GM23338 (cell line): Measurements from ENCODE around the gene OR51I2. TPM values are rescaled to one million over a fixed set of nuclear protein-coding genes. Genes with fewer than 3 reads are reported as not detected.
A peak's percentile ranks its signal among the peaks of the same experiment; 100 is the strongest.

ENCODE experiments used
- ATAC-seq: fragments of 200-7000 bp; cut with Tn5 transposase; 3 replicates; pipeline ENCODE4 v1.9.1; 2020
- DNase-seq: peaks from one replicate; pipeline ENCODE4 v3.0.0-alpha.2; 2015; ENCODE audit warnings: low spot score
- H2AFZ ChIP-seq: fragments of 200-600 bp; sonication (generic); 2 replicates; pipeline ENCODE4 v1.8.0; 2016; ENCODE audit warnings: antibody characterized with exemption, mild to moderate bottlenecking, moderate library complexity
- H3F3A ChIP-seq: fragments of 200-600 bp; sonication (generic); replicated peaks from 2 replicates; pipeline ENCODE4 v1.8.0; 2017; ENCODE audit warnings: antibody characterized with exemption, mixed run types, low read depth
- H3K27ac ChIP-seq: fragments of 200-600 bp; sonication (generic); 2 replicates; pipeline ENCODE4 v1.6.1; 2016; ENCODE audit warnings: low read depth
- H3K27me3 ChIP-seq: fragments of 200-600 bp; sonication (generic); 2 replicates; pipeline ENCODE4 v1.8.0; 2016; ENCODE audit warnings: mild to moderate bottlenecking, mixed run types, moderate library complexity; ENCODE audit not compliant: insufficient read depth
- H3K36me3 ChIP-seq: fragments of 200-600 bp; sonication (generic); 2 replicates; pipeline ENCODE4 v1.8.0; 2016; ENCODE audit warnings: mild to moderate bottlenecking; ENCODE audit not compliant: insufficient read depth
- H3K4me1 ChIP-seq: fragments of 200-600 bp; sonication (generic); 2 replicates; pipeline ENCODE4 v1.8.0; 2016; ENCODE audit warnings: mild to moderate bottlenecking, moderate library complexity; ENCODE audit not compliant: insufficient read depth
- H3K4me2 ChIP-seq: fragments of 200-600 bp; sonication (generic); 2 replicates; pipeline ENCODE4 v1.7.1; 2017; ENCODE audit warnings: mixed run types
- H3K4me3 ChIP-seq: fragments of 200-600 bp; sonication (generic); 2 replicates; pipeline ENCODE4 v1.6.1; 2016; ENCODE audit warnings: mixed run types
- H3K79me2 ChIP-seq: fragments of 200-600 bp; sonication (generic); replicated peaks from 2 replicates; pipeline ENCODE4 v1.8.0; 2017; ENCODE audit warnings: mild to moderate bottlenecking; ENCODE audit not compliant: insufficient read depth
- H3K9me2 ChIP-seq: fragments of 200-600 bp; sonication (generic); 2 replicates; pipeline ENCODE4 v1.8.0; 2017; ENCODE audit not compliant: insufficient read depth
- H4K20me1 ChIP-seq: fragments of 200-600 bp; sonication (generic); replicated peaks from 2 replicates; pipeline ENCODE4 v1.8.0; 2017; ENCODE audit warnings: mild to moderate bottlenecking; ENCODE audit not compliant: insufficient read depth
- H3K27ac Mint-ChIP-seq: 2 replicates; pipeline ENCODE4 v1.8.0; 2020; ENCODE audit warnings: inconsistent platforms, mild to moderate bottlenecking, moderate library complexity, mixed read lengths
- H3K27me3 Mint-ChIP-seq: 3 replicates; pipeline ENCODE4 v1.8.0; 2022; ENCODE audit warnings: low read depth, mild to moderate bottlenecking, moderate library complexity, mixed read lengths, inconsistent platforms; ENCODE audit not compliant: insufficient read depth, poor library complexity
- H3K36me3 Mint-ChIP-seq: 3 replicates; pipeline ENCODE4 v1.8.0; 2021; ENCODE audit warnings: low read depth, mild to moderate bottlenecking, inconsistent platforms, moderate library complexity, mixed read lengths
- H3K4me1 Mint-ChIP-seq: 3 replicates; pipeline ENCODE4 v1.8.0; 2020; ENCODE audit warnings: mild to moderate bottlenecking, inconsistent platforms, mixed read lengths
- H3K4me3 Mint-ChIP-seq: 3 replicates; pipeline ENCODE4 v1.8.0; 2021; ENCODE audit warnings: moderate library complexity, mild to moderate bottlenecking, inconsistent platforms, mixed read lengths
- H3K9me3 Mint-ChIP-seq: 3 replicates; pipeline ENCODE4 v1.8.0; 2020; ENCODE audit warnings: moderate library complexity, mild to moderate bottlenecking, inconsistent platforms, mixed read lengths
- CREB1 ChIP-seq: fragments of 250-450 bp; sonication (Bioruptor Pico); IDR thresholded peaks from 2 replicates; pipeline ENCODE4 v1.5.0; 2020; ENCODE audit warnings: low read depth, mild to moderate bottlenecking, moderate library complexity
- CTCF ChIP-seq, 2 experiments: fragments of 200-600 bp in 1 of 2; sonication (generic) in 1 of 2; conservative IDR thresholded peaks; 2 replicates each; pipeline versions ENCODE4 v1.5.1 to v1.6.1; 2016 to 2017; ENCODE audit warnings: antibody characterized with exemption in 2 of 2, low read depth in 2 of 2, mild to moderate bottlenecking in 2 of 2, moderate library complexity in 1 of 2
- EZH2 ChIP-seq: fragments of 200-600 bp; sonication (generic); IDR thresholded peaks from one replicate; pipeline ENCODE4 v1.8.0; 2017; ENCODE audit warnings: antibody characterized with exemption, mild to moderate bottlenecking, low read depth; ENCODE audit not compliant: unreplicated experiment
- EZH2phosphoT487 ChIP-seq: fragments of 200-600 bp; sonication (generic); IDR thresholded peaks from one replicate; pipeline ENCODE4 v1.8.1; 2018; ENCODE audit warnings: antibody characterized with exemption; ENCODE audit not compliant: unreplicated experiment
- JUNB ChIP-seq: IDR thresholded peaks from one replicate; pipeline ENCODE4 v1.6.1; 2016; ENCODE audit warnings: antibody characterized with exemption; ENCODE audit not compliant: unreplicated experiment
- NANOG ChIP-seq: IDR thresholded peaks from 2 replicates; pipeline ENCODE4 v1.6.1; 2016; ENCODE audit warnings: antibody characterized with exemption, borderline replicate concordance
- POLR2AphosphoS5 ChIP-seq: IDR thresholded peaks from 2 replicates; pipeline ENCODE4 v1.6.1; 2016; ENCODE audit warnings: antibody characterized with exemption, low read depth
- STAT1 ChIP-seq: IDR thresholded peaks from one replicate; pipeline ENCODE4 v1.6.1; 2016; ENCODE audit warnings: antibody characterized with exemption; ENCODE audit not compliant: unreplicated experiment
- ZNF114 ChIP-seq: fragments of 250-450 bp; sonication (Bioruptor Pico); IDR thresholded peaks from 2 replicates; pipeline ENCODE4 v1.5.0; 2020; ENCODE audit warnings: mild to moderate bottlenecking, moderate library complexity
- ZNF331 ChIP-seq: fragments of 250-450 bp; sonication (Bioruptor Pico); IDR thresholded peaks from 2 replicates; pipeline ENCODE4 v1.5.0; 2020; ENCODE audit warnings: low read depth, mild to moderate bottlenecking, moderate library complexity
- ZNF462 ChIP-seq: fragments of 250-450 bp; sonication (Bioruptor Pico); IDR thresholded peaks from 2 replicates; pipeline ENCODE4 v1.5.0; 2020; ENCODE audit warnings: mild to moderate bottlenecking, moderate library complexity
- polyA plus RNA-seq: library from polyadenylated mRNA; unstranded; fragments of >200 nt; fragmentation: Nextera tagmentation; extraction: Ambion mirVana; gene quantifications from 2 replicates; pipeline ENCODE4 v1.2.1, GENCODE V29; 2016
- total RNA-seq: library from RNA; depleted of rRNA; stranded (reverse); fragments of >200 nt; shearing (Covaris generic); gene quantifications from 2 replicates; pipeline ENCODE4 v1.2.3, GENCODE V29; 2014
- TF ChIP-seq, protein P1 (sequence below): IDR thresholded peaks from one replicate; pipeline ENCODE4 v1.6.1; 2018; ENCODE audit warnings: antibody characterized with exemption; ENCODE audit not compliant: unreplicated experiment
- TF ChIP-seq, protein P2 (sequence below): IDR thresholded peaks from 2 replicates; pipeline ENCODE4 v1.6.1; 2016; ENCODE audit warnings: antibody characterized with exemption

OR51I2 gene
- total and polyA plus RNA-seq, 2 experiments from 2014 or later, result not detected

- Histone ChIP-seq H3K4me1 (no peaks in the 10 kb centered on the region), H3K4me3 (no peak overlapping the region), H3F3A (no peaks in the 10 kb centered on the region), H3K27ac (no peak overlapping the region), H3K79me2 (no peaks in the 10 kb centered on the region), H3K9me2 (peaks cover 3% of the 10 kb centered on the region; the same call in 1 of the 2 replicates), H3K27me3 (no peaks in the 10 kb centered on the region), H3K36me3 (no peaks in the 10 kb centered on the region), H3K4me2 (no peak overlapping the region), H4K20me1 (no peaks in the 10 kb centered on the region), H2AFZ (peak overlapping the region; percentile 69)
- H3K27me3 Mint-ChIP-seq, result peaks cover 1% of the 10 kb centered on the region
- no peaks in the 10 kb centered on the region for H3K4me1 Mint-ChIP-seq
- H3K4me3 Mint-ChIP-seq, result no peak overlapping the region
- no peaks in the 10 kb centered on the region for H3K36me3 Mint-ChIP-seq
- no peak for TF ChIP-seq ZNF114
- no peak for TF ChIP-seq ZNF331 (CRISPR knock-in tag)
- TF ChIP-seq, protein P1, sequence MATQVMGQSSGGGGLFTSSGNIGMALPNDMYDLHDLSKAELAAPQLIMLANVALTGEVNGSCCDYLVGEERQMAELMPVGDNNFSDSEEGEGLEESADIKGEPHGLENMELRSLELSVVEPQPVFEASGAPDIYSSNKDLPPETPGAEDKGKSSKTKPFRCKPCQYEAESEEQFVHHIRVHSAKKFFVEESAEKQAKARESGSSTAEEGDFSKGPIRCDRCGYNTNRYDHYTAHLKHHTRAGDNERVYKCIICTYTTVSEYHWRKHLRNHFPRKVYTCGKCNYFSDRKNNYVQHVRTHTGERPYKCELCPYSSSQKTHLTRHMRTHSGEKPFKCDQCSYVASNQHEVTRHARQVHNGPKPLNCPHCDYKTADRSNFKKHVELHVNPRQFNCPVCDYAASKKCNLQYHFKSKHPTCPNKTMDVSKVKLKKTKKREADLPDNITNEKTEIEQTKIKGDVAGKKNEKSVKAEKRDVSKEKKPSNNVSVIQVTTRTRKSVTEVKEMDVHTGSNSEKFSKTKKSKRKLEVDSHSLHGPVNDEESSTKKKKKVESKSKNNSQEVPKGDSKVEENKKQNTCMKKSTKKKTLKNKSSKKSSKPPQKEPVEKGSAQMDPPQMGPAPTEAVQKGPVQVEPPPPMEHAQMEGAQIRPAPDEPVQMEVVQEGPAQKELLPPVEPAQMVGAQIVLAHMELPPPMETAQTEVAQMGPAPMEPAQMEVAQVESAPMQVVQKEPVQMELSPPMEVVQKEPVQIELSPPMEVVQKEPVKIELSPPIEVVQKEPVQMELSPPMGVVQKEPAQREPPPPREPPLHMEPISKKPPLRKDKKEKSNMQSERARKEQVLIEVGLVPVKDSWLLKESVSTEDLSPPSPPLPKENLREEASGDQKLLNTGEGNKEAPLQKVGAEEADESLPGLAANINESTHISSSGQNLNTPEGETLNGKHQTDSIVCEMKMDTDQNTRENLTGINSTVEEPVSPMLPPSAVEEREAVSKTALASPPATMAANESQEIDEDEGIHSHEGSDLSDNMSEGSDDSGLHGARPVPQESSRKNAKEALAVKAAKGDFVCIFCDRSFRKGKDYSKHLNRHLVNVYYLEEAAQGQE, result no peak
- no peak for TF ChIP-seq JUNB
- no peak for TF ChIP-seq STAT1
- TF ChIP-seq EZH2phosphoT487, result no peak
- TF ChIP-seq CREB1, result no peak
- TF ChIP-seq CTCF (conservative IDR thresholded peaks at IDR 0.05; ENCODE audit: low read depth in 2 of 2), result no peak
- TF ChIP-seq NANOG, result no peak
- TF ChIP-seq, protein P2, sequence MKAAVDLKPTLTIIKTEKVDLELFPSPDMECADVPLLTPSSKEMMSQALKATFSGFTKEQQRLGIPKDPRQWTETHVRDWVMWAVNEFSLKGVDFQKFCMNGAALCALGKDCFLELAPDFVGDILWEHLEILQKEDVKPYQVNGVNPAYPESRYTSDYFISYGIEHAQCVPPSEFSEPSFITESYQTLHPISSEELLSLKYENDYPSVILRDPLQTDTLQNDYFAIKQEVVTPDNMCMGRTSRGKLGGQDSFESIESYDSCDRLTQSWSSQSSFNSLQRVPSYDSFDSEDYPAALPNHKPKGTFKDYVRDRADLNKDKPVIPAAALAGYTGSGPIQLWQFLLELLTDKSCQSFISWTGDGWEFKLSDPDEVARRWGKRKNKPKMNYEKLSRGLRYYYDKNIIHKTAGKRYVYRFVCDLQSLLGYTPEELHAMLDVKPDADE, result no peak
- TF ChIP-seq EZH2, result no peak
- TF ChIP-seq ZNF462 (CRISPR knock-in tag), result no peak
- no peak for TF ChIP-seq POLR2AphosphoS5
- DNase-seq (no peak), ATAC-seq (no peak)
- H3K27ac Mint-ChIP-seq, result no peak overlapping the region
- no peaks in the 10 kb centered on the region for H3K9me3 Mint-ChIP-seq
Observed at GRCh38 chr11:5486421-5486820, 37.3 kb downstream of the OR51I2 start.
